ENCODE results near the gene TCF25.

GRCh38 chr16:89855301-89855945 lies 18.0 kb upstream of the TCF25 start:
- TF ChIP-seq POLR2A (IDR thresholded peaks at IDR 0.05; ENCODE audit: low read depth, low read length) (no peak), POLR2AphosphoS5 (IDR thresholded peaks at IDR 0.05; ENCODE audit: low read depth, low read length) (no peak), TAF1 (IDR thresholded peaks at IDR 0.05; ENCODE audit: borderline replicate concordance, low read depth, low read length) (no peak)
